HEK293 (cell line): ENCODE measurements around the gene EPHA6.
"Not testable (repeated sequence)": the region's sequence is repeated elsewhere in the genome, so short reads cannot be mapped to it uniquely, and the experiment has no call there.

Experiments
- CTCF ChIA-PET: fragments of 350-600 bp; formaldehyde crosslinking; extraction: SDS; loops from one replicate; lab custom pipeline; 2021; ENCODE audit warnings: antibody characterized with exemption; lab: Yijun Ruan, JAX
- POLR2A ChIA-PET: fragments of 300-600 bp; formaldehyde crosslinking; extraction: SDS; loops from one replicate; lab custom pipeline; 2020; ENCODE audit warnings: antibody characterized with exemption, inconsistent platforms; lab: Yijun Ruan, JAX
- H3K27ac ChIP-seq: fragments of 200-500 bp; sonication (Bioruptor generic); 2 replicates; pipeline ENCODE4 v1.5.1; 2014; ENCODE audit warnings: low read depth, low read length, control low read depth, inconsistent platforms; ENCODE audit errors: extremely low read depth
- H3K36me3 ChIP-seq, 2 experiments: fragments of 200-500 bp in 1 of 2; sonication (Bioruptor generic) in 1 of 2; 1 replicate in 1 of 2; 2 replicates in 1 of 2; pipeline ENCODE4 v1.5.1; 2014 to 2017; ENCODE audit warnings: inconsistent platforms in 2 of 2, low read length in 2 of 2; ENCODE audit not compliant: control insufficient read depth in 2 of 2, insufficient read depth in 1 of 2
- H3K4me1 ChIP-seq: fragments of 200-500 bp; sonication (Bioruptor generic); 2 replicates; pipeline ENCODE4 v1.5.1; 2014; ENCODE audit warnings: mild to moderate bottlenecking, low read length, inconsistent platforms; ENCODE audit not compliant: control insufficient read depth, insufficient read depth
- H3K4me3 ChIP-seq: 2 replicates; pipeline ENCODE4 v1.5.1; 2011; ENCODE audit warnings: low read depth, mild to moderate bottlenecking, control low read depth, low read length, moderate library complexity
- H3K9me3 ChIP-seq: fragments of 200-500 bp; sonication (Bioruptor generic); 2 replicates; pipeline ENCODE4 v1.5.1; 2014; ENCODE audit warnings: low read depth, low read length, inconsistent platforms; ENCODE audit not compliant: control insufficient read depth, insufficient read depth
- HOXD13 ChIP-seq: sonication (generic); formaldehyde crosslinking; IDR thresholded peaks from 2 replicates; pipeline ENCODE4 v1.8.0; 2022; ENCODE audit warnings: missing genetic modification reagents, borderline replicate concordance
- MZF1 ChIP-seq: fragments of 450-650 bp; formaldehyde crosslinking; IDR thresholded peaks from 2 replicates; pipeline ENCODE4 v1.5.1; 2017; ENCODE audit warnings: missing biosample characterization, missing genetic modification characterization, borderline replicate concordance
- YY2 ChIP-seq: fragments of 450-650 bp; formaldehyde crosslinking; IDR thresholded peaks from 2 replicates; pipeline ENCODE4 v1.5.1; 2016; ENCODE audit warnings: missing biosample characterization, missing genetic modification characterization
- ZNF112 ChIP-seq: fragments of 450-650 bp; formaldehyde crosslinking; IDR thresholded peaks from 2 replicates; pipeline ENCODE4 v1.5.0; 2017; ENCODE audit warnings: missing biosample characterization, missing genetic modification characterization
- ZNF138 ChIP-seq: fragments of 450-650 bp; formaldehyde crosslinking; IDR thresholded peaks from 2 replicates; pipeline ENCODE4 v1.5.1; 2016; ENCODE audit warnings: missing biosample characterization, missing genetic modification characterization, borderline replicate concordance
- ZNF19 ChIP-seq: fragments of 450-650 bp; formaldehyde crosslinking; IDR thresholded peaks from 2 replicates; pipeline ENCODE4; 2016; ENCODE audit warnings: missing biosample characterization, missing genetic modification characterization, low read depth
- ZNF221 ChIP-seq: fragments of 450-650 bp; formaldehyde crosslinking; IDR thresholded peaks from 2 replicates; pipeline ENCODE4 v1.5.1; 2017; ENCODE audit warnings: missing biosample characterization, missing genetic modification characterization, borderline replicate concordance
- ZNF335 ChIP-seq: fragments of 450-650 bp; formaldehyde crosslinking; conservative IDR thresholded peaks from 2 replicates; pipeline ENCODE4 v1.5.1; 2016; ENCODE audit warnings: missing biosample characterization, missing genetic modification characterization
- ZNF423 ChIP-seq: fragments of 450-650 bp; formaldehyde crosslinking; IDR thresholded peaks from 2 replicates; pipeline ENCODE4 v1.5.1; 2016; ENCODE audit warnings: missing biosample characterization, missing genetic modification characterization
- ZNF501 ChIP-seq: fragments of 450-650 bp; formaldehyde crosslinking; IDR thresholded peaks from 2 replicates; pipeline ENCODE4 v1.5.1; 2016; ENCODE audit warnings: missing biosample characterization, missing genetic modification characterization
- ZNF521 ChIP-seq: fragments of 450-650 bp; formaldehyde crosslinking; IDR thresholded peaks from 2 replicates; pipeline ENCODE4 v1.5.1; 2017; ENCODE audit warnings: missing biosample characterization, mild to moderate bottlenecking, missing genetic modification characterization
- ZNF529 ChIP-seq: fragments of 450-650 bp; formaldehyde crosslinking; IDR thresholded peaks from 2 replicates; pipeline ENCODE4 v1.5.1; 2017; ENCODE audit warnings: missing genetic modification characterization, missing biosample characterization; ENCODE audit not compliant: insufficient replicate concordance
- ZNF555 ChIP-seq: fragments of 450-650 bp; formaldehyde crosslinking; conservative IDR thresholded peaks from 2 replicates; pipeline ENCODE4 v1.5.1; 2017; ENCODE audit warnings: missing biosample characterization, mild to moderate bottlenecking, missing genetic modification characterization, inconsistent platforms
- ZNF571 ChIP-seq: fragments of 450-650 bp; formaldehyde crosslinking; IDR thresholded peaks from 2 replicates; pipeline ENCODE4 v1.5.0; 2017; ENCODE audit warnings: missing biosample characterization, missing genetic modification characterization
- ZNF626 ChIP-seq: fragments of 450-650 bp; sonication (Bioruptor Pico); formaldehyde crosslinking; IDR thresholded peaks from 2 replicates; pipeline ENCODE4 v1.5.1; 2018; ENCODE audit warnings: missing biosample characterization, missing genetic modification characterization, inconsistent platforms
- ZNF707 ChIP-seq: fragments of 450-650 bp; formaldehyde crosslinking; IDR thresholded peaks from 2 replicates; pipeline ENCODE4 v1.5.1; 2016; ENCODE audit warnings: missing biosample characterization, missing genetic modification characterization
- TF ChIP-seq, protein P1 (sequence below): fragments of 450-650 bp; formaldehyde crosslinking; conservative IDR thresholded peaks from 2 replicates; pipeline ENCODE4 v1.5.1; 2016; ENCODE audit warnings: low read depth, missing biosample characterization, missing genetic modification characterization
- TF ChIP-seq, protein P2 (sequence below): fragments of 450-650 bp; formaldehyde crosslinking; conservative IDR thresholded peaks from 2 replicates; pipeline ENCODE4 v1.5.1; 2016; ENCODE audit warnings: low read depth, missing biosample characterization, missing genetic modification characterization
- TF ChIP-seq, protein P3 (sequence below): fragments of 450-650 bp; formaldehyde crosslinking; IDR thresholded peaks from 2 replicates; pipeline ENCODE4 v1.5.1; 2016; ENCODE audit warnings: missing biosample characterization, missing genetic modification characterization

Gene EPHA6

DNA sequence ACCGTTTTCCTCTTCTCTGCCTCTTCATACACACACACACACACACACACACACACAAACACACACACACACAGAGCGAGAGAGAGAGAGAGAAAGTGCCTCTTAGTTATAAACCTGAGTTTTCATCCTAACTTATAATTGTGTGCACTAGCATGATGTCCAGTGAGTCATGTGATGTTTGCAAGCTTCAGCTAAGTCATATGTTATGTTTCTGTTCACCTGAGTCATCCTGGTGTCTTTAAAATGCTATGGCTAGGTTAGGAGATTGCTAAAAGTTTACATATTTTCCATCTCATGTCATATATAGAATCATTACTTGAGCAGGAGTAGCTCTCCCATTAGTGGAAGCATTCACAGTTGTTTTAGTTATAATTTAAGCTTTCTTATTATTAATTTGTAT lies 155.8 kb downstream of the EPHA6 start (continued):
- TF ChIP-seq ZNF138 (tag by site-specific recombination) = no peak
- TF ChIP-seq, all 188 proteins: peak for 0

DNA sequence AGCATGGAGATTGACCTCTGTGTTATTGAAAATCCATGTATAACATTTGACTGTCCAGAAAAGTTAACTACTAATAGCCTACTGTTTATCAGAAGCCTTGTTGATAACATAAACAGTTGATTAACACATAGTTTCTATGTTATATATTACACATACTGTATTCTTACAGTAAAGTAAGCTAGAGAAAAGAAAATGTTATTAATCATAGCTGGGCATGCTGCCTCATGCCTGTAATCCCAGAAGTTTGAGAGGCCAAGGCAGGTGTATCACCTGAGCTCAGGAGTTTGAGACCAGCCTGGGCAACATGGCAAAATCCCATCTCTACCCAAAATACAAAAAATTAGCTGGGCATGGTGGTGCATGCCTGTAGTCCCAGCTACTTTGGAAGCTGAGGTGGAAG lies 163.3 kb downstream of the EPHA6 start:
- TF ChIP-seq, protein P1, sequence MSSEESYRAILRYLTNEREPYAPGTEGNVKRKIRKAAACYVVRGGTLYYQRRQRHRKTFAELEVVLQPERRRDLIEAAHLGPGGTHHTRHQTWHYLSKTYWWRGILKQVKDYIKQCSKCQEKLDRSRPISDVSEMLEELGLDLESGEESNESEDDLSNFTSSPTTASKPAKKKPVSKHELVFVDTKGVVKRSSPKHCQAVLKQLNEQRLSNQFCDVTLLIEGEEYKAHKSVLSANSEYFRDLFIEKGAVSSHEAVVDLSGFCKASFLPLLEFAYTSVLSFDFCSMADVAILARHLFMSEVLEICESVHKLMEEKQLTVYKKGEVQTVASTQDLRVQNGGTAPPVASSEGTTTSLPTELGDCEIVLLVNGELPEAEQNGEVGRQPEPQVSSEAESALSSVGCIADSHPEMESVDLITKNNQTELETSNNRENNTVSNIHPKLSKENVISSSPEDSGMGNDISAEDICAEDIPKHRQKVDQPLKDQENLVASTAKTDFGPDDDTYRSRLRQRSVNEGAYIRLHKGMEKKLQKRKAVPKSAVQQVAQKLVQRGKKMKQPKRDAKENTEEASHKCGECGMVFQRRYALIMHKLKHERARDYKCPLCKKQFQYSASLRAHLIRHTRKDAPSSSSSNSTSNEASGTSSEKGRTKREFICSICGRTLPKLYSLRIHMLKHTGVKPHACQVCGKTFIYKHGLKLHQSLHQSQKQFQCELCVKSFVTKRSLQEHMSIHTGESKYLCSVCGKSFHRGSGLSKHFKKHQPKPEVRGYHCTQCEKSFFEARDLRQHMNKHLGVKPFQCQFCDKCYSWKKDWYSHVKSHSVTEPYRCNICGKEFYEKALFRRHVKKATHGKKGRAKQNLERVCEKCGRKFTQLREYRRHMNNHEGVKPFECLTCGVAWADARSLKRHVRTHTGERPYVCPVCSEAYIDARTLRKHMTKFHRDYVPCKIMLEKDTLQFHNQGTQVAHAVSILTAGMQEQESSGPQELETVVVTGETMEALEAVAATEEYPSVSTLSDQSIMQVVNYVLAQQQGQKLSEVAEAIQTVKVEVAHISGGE (tag by site-specific recombination) = no peak
- TF ChIP-seq ZNF112 (tag by site-specific recombination) (no peak), ZNF521 (tag by site-specific recombination) (no peak), ZNF423 (tag by site-specific recombination) (no peak), ZNF335 (tag by site-specific recombination) (no peak), ZNF555 (tag by site-specific recombination) (no peak), YY2 (tag by site-specific recombination) (no peak), ZNF529 (tag by site-specific recombination) (no peak)
- TF ChIP-seq, protein P2, sequence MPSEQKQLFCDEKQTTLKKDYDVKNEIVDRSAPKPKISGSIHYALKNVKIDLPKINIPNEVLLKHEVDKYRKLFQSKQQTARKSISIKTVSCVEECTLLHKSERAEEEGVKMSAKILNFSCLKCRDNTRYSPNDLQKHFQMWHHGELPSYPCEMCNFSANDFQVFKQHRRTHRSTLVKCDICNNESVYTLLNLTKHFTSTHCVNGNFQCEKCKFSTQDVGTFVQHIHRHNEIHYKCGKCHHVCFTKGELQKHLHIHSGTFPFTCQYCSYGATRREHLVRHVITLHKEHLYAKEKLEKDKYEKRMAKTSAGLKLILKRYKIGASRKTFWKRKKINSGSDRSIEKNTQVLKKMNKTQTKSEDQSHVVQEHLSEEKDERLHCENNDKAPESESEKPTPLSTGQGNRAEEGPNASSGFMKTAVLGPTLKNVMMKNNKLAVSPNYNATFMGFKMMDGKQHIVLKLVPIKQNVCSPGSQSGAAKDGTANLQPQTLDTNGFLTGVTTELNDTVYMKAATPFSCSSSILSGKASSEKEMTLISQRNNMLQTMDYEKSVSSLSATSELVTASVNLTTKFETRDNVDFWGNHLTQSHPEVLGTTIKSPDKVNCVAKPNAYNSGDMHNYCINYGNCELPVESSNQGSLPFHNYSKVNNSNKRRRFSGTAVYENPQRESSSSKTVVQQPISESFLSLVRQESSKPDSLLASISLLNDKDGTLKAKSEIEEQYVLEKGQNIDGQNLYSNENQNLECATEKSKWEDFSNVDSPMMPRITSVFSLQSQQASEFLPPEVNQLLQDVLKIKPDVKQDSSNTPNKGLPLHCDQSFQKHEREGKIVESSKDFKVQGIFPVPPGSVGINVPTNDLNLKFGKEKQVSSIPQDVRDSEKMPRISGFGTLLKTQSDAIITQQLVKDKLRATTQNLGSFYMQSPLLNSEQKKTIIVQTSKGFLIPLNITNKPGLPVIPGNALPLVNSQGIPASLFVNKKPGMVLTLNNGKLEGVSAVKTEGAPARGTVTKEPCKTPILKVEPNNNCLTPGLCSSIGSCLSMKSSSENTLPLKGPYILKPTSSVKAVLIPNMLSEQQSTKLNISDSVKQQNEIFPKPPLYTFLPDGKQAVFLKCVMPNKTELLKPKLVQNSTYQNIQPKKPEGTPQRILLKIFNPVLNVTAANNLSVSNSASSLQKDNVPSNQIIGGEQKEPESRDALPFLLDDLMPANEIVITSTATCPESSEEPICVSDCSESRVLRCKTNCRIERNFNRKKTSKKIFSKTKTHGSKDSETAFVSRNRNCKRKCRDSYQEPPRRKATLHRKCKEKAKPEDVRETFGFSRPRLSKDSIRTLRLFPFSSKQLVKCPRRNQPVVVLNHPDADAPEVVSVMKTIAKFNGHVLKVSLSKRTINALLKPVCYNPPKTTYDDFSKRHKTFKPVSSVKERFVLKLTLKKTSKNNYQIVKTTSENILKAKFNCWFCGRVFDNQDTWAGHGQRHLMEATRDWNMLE = no peak
- Histone ChIP-seq H3K27ac (no peak overlapping the region), H3K4me1 (no peaks in the 10 kb centered on the region), H3K9me3 (no peaks in the 10 kb centered on the region), H3K4me3 (no peak overlapping the region), H3K36me3 (no peaks in the 10 kb centered on the region)
- CTCF ChIA-PET = no interaction called here
- POLR2A ChIA-PET = no interaction called here

DNA sequence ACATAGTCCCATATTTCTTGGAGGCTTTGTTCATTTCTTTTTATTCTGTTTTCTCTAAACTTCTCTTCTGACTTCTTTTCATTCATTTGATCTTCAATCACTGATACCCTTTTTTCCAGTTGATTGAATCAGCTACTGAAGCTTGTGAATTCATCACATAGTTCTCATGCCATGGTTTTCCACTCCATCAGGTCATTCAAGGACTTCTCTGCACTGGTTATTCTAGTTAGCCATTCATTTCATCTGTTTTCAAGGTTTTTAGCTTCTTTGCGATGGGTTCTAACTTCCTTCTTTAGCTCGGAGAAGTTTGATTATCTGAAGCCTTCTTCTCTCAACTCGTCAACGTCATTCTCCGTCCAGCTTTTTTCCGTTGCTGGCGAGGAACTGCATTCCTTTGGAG lies 169.3 kb downstream of the EPHA6 start:
- H3K4me1 ChIP-seq, H3K36me3 ChIP-seq, H3K9me3 ChIP-seq, H3K27ac ChIP-seq, CTCF ChIA-PET, H3K4me3 ChIP-seq, POLR2A ChIA-PET: not testable (repeated sequence)

DNA sequence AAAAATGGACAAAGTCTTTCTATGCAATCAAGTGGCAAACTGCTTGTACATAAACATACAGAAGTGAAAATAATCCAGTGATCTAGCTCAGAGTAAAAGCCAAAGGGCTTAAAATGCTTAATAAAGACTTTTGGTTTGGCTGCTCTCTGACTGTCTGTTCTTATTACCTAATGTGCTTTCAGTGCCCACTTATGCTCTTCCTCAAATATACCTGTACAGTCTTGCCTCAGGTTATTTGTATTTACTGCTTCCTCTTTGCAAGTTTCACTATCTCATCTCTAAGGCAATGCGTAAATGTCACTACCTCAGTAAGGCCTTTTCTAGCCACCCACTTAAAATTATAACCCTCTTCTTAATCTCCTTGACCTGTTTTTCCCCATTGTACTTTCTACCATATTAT lies 171.8 kb downstream of the EPHA6 start:
- TF ChIP-seq ZNF707 (tag by site-specific recombination) = no peak
- no peak for TF ChIP-seq ZNF19 (tag by site-specific recombination)
- TF ChIP-seq, protein P3, sequence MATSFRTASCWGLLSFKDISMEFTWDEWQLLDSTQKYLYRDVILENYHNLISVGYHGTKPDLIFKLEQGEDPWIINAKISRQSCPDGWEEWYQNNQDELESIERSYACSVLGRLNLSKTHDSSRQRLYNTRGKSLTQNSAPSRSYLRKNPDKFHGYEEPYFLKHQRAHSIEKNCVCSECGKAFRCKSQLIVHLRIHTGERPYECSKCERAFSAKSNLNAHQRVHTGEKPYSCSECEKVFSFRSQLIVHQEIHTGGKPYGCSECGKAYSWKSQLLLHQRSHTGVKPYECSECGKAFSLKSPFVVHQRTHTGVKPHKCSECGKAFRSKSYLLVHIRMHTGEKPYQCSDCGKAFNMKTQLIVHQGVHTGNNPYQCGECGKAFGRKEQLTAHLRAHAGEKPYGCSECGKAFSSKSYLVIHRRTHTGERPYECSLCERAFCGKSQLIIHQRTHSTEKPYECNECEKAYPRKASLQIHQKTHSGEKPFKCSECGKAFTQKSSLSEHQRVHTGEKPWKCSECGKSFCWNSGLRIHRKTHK (tag by site-specific recombination) = no peak
- TF ChIP-seq HOXD13 (CRISPR knock-in tag) = no peak
- TF ChIP-seq ZNF501 (tag by site-specific recombination) = no peak
- no peak for TF ChIP-seq ZNF221 (tag by site-specific recombination)
- TF ChIP-seq ZNF626 (tag by site-specific recombination) = no peak
- no peak for TF ChIP-seq MZF1 (tag by site-specific recombination)
- TF ChIP-seq ZNF571 (tag by site-specific recombination) = no peak
- POLR2A ChIA-PET = no interaction called here
- CTCF ChIA-PET = no interaction called here
- H3K4me3 ChIP-seq = no peak overlapping the region
- no peak overlapping the region for H3K27ac ChIP-seq
- no peaks in the 10 kb centered on the region for H3K9me3 ChIP-seq
- H3K4me1 ChIP-seq = no peaks in the 10 kb centered on the region
- no peaks in the 10 kb centered on the region for H3K36me3 ChIP-seq
